AG04450 (cell line): ENCODE data around the gene CCDC57. TPM values are rescaled to one million over a fixed set of nuclear protein-coding genes. Genes with fewer than 3 reads are reported as not detected.

Experiments used
- CTCF ChIA-PET: fragments of 300-600, 350-600 bp; formaldehyde crosslinking; extraction: SDS; loops from one replicate; lab custom pipeline; 2022; ENCODE audit warnings: antibody characterized with exemption, inconsistent platforms; lab: Charles Lee
- POLR2A ChIA-PET: fragments of 350-600 bp; formaldehyde crosslinking; extraction: SDS; loops from one replicate; lab custom pipeline; 2021; ENCODE audit warnings: antibody characterized with exemption, inconsistent platforms; lab: Yijun Ruan, JAX
- DNase-seq: peaks from one replicate; pipeline ENCODE4 v3.0.0-alpha.2; 2011; ENCODE audit warnings: low read depth, low spot score
- H3K27ac ChIP-seq: one replicate; pipeline ENCODE4 v1.5.1; 2012; ENCODE audit warnings: low read depth, low read length, control low read depth
- H3K27me3 ChIP-seq: one replicate; pipeline ENCODE4 v1.6.0; 2012; ENCODE audit warnings: low read length; ENCODE audit not compliant: control insufficient read depth, insufficient read depth
- H3K4me3 ChIP-seq: 2 replicates; pipeline ENCODE4 v1.5.1; 2011; ENCODE audit warnings: mild to moderate bottlenecking, low read depth, low read length, control low read depth
- H3K9me3 ChIP-seq: 2 replicates; pipeline ENCODE4 v1.5.1; 2012; ENCODE audit warnings: low read length; ENCODE audit not compliant: control insufficient read depth, insufficient read depth
- polyA plus RNA-seq: library from polyadenylated mRNA; depleted of rRNA; stranded (reverse); fragments of >200 nt; gene quantifications from 2 replicates; pipeline ENCODE4 v1.2.3, GENCODE V29; 2011
- TF ChIP-seq, protein P1 (sequence below): IDR thresholded peaks from 2 replicates; pipeline ENCODE4 v1.5.1; 2011; ENCODE audit warnings: low read depth, low read length, control low read depth, inconsistent platforms

Gene CCDC57
- polyA plus RNA-seq, 1 experiment = 11.1 TPM

DNA sequence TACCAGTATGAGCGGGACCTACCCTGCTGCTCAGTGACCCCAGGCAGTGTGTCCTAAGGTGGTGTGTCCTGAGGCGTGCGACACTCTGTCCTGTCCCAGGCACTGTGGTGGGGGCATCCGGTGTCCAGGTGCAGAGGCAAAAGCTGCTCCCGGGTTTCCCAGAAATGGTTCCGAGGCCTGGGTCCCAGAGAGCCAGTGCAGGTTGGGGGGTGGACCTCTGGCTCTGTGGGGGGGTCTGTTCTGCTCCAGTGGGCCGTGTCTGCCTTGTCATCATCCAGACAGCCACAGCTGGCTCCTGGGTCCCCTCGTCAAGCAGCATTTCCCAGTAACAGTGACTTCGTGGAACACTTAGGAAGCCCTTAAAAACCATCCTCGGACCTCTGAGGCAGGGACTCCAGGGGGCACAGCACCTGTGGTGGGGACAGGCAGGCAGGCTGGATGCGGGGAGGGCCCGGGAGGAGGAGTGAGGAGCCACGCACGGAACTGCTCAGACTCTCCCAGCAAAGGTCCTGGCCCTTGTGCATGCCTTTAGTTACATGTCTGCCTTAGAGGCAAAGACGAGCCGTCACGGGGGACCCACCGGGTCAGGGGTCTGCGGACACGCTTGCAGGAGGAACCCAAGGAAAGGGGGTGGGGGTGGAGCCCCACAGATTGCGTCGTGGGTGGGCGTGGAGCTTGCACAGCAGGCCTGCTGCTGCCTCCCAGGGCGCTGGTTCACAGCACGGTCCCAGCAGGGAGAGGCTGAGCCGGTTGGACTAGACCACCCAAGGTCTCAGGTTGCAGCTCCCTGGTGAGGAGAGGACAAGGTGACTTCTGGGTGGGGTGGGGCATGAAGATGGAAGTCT is 21.8 kb upstream of the CCDC57 start:
- ChIA-PET POLR2A (interaction anchor here (0.6 to 1.2 kb wide), 2 partner anchors 9 to 16 kb away, joined by 4 to 7 read pairs; no protein-coding TSS in a partner anchor), CTCF (interaction anchor here (1.2 kb wide), 1 partner anchor 29 kb away, joined by 5 read pairs; no protein-coding TSS in a partner anchor)
- Histone ChIP-seq H3K27ac (no peak overlapping the region), H3K4me3 (no peak overlapping the region), H3K9me3 (no peaks in the 10 kb centered on the region; the same call in 1 of the 2 replicates), H3K27me3 (no peaks in the 10 kb centered on the region)
- no peak for DNase-seq
- TF ChIP-seq, protein P1, sequence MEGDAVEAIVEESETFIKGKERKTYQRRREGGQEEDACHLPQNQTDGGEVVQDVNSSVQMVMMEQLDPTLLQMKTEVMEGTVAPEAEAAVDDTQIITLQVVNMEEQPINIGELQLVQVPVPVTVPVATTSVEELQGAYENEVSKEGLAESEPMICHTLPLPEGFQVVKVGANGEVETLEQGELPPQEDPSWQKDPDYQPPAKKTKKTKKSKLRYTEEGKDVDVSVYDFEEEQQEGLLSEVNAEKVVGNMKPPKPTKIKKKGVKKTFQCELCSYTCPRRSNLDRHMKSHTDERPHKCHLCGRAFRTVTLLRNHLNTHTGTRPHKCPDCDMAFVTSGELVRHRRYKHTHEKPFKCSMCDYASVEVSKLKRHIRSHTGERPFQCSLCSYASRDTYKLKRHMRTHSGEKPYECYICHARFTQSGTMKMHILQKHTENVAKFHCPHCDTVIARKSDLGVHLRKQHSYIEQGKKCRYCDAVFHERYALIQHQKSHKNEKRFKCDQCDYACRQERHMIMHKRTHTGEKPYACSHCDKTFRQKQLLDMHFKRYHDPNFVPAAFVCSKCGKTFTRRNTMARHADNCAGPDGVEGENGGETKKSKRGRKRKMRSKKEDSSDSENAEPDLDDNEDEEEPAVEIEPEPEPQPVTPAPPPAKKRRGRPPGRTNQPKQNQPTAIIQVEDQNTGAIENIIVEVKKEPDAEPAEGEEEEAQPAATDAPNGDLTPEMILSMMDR = no peak

DNA sequence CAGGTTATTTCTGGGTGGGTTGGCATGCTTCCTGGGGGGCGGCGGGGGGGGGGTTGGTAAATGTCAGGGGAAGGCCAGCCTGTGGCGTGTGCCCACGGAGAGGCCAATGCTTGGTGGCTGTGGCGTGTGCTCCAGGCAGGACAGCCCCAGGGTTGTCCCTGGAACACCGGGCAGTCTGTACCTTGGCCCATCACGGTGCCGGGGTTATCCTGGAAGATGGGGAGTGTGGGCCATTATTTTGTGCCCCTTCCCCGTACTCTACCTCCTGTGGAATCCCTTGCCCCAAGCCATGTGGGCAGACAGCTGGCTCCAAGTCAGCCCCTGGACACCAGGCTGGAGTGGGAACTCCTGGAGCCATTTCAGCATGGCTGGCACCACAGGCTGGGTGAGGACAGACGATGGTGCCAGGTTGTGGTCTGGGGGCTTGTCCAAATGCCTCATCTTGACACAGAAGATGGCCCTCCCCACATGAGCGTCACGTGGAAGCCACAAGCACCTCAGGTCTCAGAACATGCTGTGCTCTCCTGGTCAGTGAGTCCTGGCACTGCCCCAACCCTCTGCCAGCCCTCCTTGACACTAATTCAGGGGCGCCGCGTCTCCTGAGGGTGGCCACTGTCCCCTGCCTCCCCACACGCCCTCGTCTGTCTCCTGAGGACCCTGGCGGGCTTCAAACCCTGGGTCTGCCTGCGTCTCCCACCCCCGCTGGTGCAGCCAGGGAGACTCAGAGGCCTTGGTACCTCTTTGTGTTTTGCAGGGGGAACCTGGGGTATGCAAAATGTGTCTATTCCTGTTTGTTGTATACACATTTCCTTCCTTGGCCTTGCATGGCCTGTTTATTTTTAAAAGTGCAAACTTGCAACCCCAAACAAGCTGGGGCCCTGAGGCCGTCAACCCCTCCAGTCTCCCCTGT is 20.5 kb upstream of the CCDC57 start:
- Histone ChIP-seq H3K27ac (no peak overlapping the region), H3K27me3 (no peaks in the 10 kb centered on the region), H3K9me3 (no peaks in the 10 kb centered on the region; the same call in 1 of the 2 replicates), H3K4me3 (no peak overlapping the region)
- TF ChIP-seq, protein P1 = no peak
- no peak for DNase-seq
- ChIA-PET POLR2A (no interaction called here), CTCF (no interaction called here)

DNA sequence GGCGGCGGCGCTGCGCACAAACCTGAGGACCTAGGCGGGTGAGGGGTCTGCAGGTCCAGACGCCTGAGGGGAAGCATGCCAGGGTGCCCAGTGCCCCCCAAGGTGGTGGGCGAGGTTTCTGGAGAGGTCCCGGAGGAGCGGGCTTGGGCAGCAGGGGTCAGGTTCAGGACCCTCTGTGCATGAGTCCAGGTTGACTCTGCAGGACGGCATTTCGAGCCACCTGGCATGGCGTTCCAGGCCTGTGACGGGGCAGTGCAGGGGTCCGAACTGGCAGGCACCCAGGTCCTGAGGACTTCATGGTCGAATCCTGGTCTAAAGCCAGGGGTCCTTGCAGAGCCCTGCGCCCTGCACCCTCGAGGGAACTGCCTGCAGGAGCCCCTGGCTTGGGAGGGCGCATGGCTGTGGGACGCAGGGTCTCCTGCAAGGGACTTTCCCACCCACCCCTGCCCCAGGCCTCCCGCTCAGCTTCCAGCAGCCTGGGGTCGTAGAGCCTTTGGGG is 19.7 kb upstream of the CCDC57 start:
- Histone ChIP-seq H3K4me3 (peak overlapping the region; percentile 76), H3K27me3 (no peaks in the 10 kb centered on the region), H3K27ac (no peak overlapping the region), H3K9me3 (no peaks in the 10 kb centered on the region; the same call in 1 of the 2 replicates)
- DNase-seq = no peak
- CTCF ChIA-PET = no interaction called here
- POLR2A ChIA-PET = interaction anchor here (1.0 kb wide), 1 partner anchor 51 kb away, joined by 4 read pairs; no protein-coding TSS in a partner anchor
- TF ChIP-seq, protein P1 = no peak

DNA sequence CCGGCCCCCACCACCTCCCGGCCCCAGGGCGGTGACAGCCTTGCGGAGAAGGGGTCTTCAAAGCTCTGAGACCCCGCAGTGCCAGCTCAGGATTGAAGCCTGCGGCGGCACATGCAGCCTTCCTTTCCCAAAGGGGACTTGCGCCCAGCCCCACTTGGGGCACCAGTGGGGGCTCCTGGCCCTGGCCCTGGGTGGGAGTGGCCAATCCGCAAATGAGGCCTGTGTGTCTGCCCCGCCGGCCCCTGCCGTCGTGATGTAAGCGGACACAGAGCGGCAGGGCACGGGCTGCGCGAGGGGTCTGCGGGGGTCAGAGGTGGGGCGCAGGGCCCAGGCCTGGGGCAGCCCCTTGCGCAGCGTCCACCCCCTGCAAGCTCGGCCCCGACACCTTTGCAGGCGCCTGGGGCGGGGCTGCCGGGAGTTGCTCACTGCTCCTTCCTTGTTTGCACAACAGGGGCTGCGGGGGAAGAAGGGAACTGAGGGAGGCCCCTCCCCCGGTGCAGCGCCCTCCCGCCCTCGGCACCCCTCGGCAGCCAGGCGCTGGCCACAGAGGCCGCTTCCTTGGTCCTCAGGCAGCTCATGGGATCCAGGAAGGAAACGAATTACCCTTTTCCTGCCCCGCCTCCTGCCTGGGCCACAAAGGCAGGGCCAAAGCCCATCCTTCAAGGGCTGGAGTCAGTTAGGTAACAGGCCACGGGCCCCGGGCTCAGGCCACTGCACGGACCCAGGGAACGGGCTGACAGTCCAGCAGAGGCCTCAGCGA is 19.1 kb upstream of the CCDC57 start:
- ChIA-PET POLR2A (interaction anchor here (0.6 to 1.0 kb wide), 5 partner anchors 9 to 133 kb away, joined by 3 to 4 read pairs (median 3); no protein-coding TSS in a partner anchor), CTCF (no interaction called here)
- H3K27me3 ChIP-seq = no peaks in the 10 kb centered on the region

More for the DNA sequence above, 19.1 kb upstream of the CCDC57 start:
- Histone ChIP-seq H3K27ac (peak overlapping the region; percentile 39), H3K4me3 (peak overlapping the region; percentile 76), H3K9me3 (no peaks in the 10 kb centered on the region; the same call in 1 of the 2 replicates)
- TF ChIP-seq, protein P1 = no peak
- no peak for DNase-seq
